GM13977 (cell line): ENCODE results near the gene ABCB9.
"Not testable (repeated sequence)": the region's sequence is repeated elsewhere in the genome, so short reads cannot be mapped to it uniquely, and the experiment has no call there.

Source experiments
- DNase-seq: peaks from one replicate; pipeline ENCODE4 v3.0.0; 2012; ENCODE audit warnings: low spot score
- in situ Hi-C: fragments of 300-500 bp; cut with MboI; formaldehyde crosslinking; loops from one replicate; pipeline ENCODE4 v1.12.0; 2022; ENCODE audit warnings: low sequenced_read_pairs, low pct_unique_long_range_greater_than_20kb, mixed read lengths, inconsistent platforms; ENCODE audit not compliant: unreplicated experiment
- TF ChIP-seq, protein P1 (sequence below): IDR thresholded peaks from 2 replicates; pipeline ENCODE4 v1.5.1; 2012; ENCODE audit warnings: mild to moderate bottlenecking, control low read depth; ENCODE audit not compliant: insufficient read depth; ENCODE audit errors: extremely low read depth, missing control alignments

Gene ABCB9

GRCh38 chr12:122965851-122966742 is at the start of gene ABCB9:
ABCB9 (minus strand) TSS chr12:122966463; CDS start chr12:122960235, 6,228 bp downstream.
- peak; percentile 98 for DNase-seq
- TF ChIP-seq, protein P1, sequence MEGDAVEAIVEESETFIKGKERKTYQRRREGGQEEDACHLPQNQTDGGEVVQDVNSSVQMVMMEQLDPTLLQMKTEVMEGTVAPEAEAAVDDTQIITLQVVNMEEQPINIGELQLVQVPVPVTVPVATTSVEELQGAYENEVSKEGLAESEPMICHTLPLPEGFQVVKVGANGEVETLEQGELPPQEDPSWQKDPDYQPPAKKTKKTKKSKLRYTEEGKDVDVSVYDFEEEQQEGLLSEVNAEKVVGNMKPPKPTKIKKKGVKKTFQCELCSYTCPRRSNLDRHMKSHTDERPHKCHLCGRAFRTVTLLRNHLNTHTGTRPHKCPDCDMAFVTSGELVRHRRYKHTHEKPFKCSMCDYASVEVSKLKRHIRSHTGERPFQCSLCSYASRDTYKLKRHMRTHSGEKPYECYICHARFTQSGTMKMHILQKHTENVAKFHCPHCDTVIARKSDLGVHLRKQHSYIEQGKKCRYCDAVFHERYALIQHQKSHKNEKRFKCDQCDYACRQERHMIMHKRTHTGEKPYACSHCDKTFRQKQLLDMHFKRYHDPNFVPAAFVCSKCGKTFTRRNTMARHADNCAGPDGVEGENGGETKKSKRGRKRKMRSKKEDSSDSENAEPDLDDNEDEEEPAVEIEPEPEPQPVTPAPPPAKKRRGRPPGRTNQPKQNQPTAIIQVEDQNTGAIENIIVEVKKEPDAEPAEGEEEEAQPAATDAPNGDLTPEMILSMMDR: no peak
- in situ Hi-C loops: loop anchor here (25.0 kb wide), 1 partner anchor 329 kb away; no protein-coding TSS in a partner anchor

DNA sequence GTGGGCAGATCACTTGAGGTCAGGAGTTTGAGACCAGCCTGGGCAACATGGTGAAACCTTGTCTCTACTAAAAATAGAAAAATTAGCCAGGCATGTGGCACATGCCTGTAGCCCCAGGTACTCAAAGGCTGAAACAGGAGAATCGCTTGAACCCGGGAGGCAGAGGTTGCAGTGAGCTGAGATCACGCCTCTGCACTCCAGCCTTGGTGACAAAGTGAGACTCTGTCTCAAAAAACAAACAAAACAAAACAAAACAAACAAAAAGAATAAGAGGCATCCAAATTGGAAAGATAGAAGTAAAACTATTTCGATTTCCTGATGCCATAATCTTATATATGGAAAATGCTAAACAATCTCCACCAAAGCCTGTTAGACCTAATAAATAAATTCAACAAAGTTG is 48.2 kb upstream of the ABCB9 start:
- in situ Hi-C loops: not testable (repeated sequence)

GRCh38 chr12:123013185-123014095 is 47.2 kb upstream of the ABCB9 start:
- TF ChIP-seq, protein P1: no peak
- in situ Hi-C loops: no loop called here
- no peak for DNase-seq

More for the DNA sequence above, 48.2 kb upstream of the ABCB9 start:
- DNase-seq: not testable (repeated sequence)

GRCh38 chr12:123011701-123012100 is 45.4 kb upstream of the ABCB9 start:
- TF ChIP-seq, protein P1: no peak
- in situ Hi-C loops: no loop called here
- DNase-seq: no peak

DNA sequence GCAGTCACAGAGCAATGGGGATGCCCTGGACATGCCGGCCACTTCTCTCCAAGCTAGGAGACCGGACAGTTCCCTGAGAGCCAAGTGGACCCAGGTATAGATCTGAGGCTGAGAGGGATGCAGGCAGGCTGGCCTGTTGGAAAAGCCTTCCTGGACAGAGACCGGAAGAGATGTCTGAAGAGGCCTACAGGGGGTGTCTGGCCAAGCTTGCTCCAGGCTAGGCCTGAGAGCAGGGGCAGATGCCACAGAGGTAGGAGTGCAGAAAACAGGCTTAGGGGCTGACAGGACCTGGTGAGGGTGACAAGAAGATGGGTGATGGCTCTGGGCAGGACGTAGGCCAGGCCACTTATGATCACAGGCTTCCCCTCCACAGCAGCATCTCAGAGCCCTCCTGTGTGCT is 44.4 kb upstream of the ABCB9 start:
- no peak for DNase-seq
- in situ Hi-C loops: no loop called here
- TF ChIP-seq, protein P1: no peak

DNA sequence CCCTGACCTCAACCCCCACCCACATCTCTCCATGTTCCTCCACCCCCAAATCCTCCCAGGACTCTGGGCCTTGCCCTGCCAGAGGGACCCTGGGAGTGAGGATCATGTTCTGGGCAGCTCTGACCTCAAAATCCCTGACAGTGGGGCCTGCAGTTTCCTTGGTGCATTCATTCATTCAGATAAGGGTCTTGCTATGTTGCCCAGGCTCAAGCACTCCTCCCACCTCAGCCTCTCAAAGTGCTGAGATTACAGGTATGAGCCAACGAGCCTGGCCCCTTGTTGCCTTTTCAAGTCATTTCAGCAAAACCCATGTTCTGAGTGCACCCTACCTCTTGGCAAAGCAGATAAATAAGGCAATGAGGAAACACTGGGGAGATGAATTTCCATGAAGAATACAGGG is 43.8 kb upstream of the ABCB9 start:
- TF ChIP-seq, protein P1: no peak
- in situ Hi-C loops: no loop called here

More for the DNA sequence above, 43.8 kb upstream of the ABCB9 start:
- no peak for DNase-seq
